Measurements from ENCODE around the gene CCDC149.

Gene CCDC149

DNA sequence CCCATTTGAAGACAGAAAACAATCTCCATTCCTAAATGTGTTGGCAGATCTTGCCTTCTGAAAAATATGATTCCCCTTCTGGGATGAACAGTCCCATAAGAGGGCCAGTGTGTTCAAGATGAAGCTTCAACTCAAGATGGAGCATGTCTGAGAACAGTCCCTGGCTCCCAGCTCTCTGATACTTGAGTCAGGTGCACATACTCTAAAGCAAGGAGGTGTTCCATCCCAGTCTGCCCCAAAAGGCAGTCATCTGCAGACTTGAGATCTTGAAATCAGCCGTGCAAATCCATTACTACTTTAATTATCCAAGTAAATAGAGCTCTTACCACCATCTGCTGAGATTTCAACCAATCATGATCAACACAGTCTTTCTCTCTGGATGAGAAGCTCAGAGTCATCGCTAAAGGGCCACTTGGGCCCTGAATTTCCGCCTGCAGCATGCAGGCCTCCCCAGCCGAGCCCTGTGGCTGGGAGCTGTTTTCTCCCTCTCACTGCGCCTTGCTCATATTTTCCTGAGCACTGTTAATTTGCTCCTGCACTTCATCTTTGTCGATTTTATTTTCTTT is 22.2 kb downstream of the CCDC149 start:
- no peak overlapping the region for H3K4me3 ChIP-seq (ENCODE audit: low read depth, low read length)
- no peak for TF ChIP-seq CTCF (IDR thresholded peaks at IDR 0.05; ENCODE audit: low read depth, low read length)

DNA sequence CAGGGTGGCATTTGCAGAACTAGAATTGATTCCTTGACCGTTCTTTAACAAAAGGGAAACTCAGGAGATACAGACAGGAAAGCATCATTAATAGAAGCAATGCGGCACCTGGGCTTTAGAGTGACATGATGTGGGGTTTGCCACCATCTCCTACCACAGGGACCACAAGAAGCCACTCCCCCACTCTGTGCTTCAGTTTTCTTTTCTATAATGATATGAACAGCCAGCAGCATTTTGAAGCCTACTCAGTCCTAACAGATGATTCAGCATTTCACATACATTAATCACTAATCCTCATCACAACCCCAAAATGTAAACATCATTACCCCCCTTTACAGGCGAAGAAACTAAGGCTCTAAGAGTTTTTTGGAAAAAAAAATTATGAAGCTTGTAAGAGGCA is 22.9 kb downstream of the CCDC149 start:
- no peak overlapping the region for H3K4me3 ChIP-seq (ENCODE audit: low read depth, low read length)
- no peak for TF ChIP-seq CTCF (IDR thresholded peaks at IDR 0.05; ENCODE audit: low read depth, low read length)

- no peak overlapping the region for H3K4me3 ChIP-seq (ENCODE audit: low read depth, low read length)
- TF ChIP-seq CTCF (IDR thresholded peaks at IDR 0.05; ENCODE audit: low read depth, low read length): no peak
These were observed 24.1 kb downstream of the CCDC149 start for GRCh38 chr4:24888475-24889344.

- no peak for TF ChIP-seq CTCF (IDR thresholded peaks at IDR 0.05; ENCODE audit: low read depth, low read length)
- no peak overlapping the region for H3K4me3 ChIP-seq (ENCODE audit: low read depth, low read length)
These were observed 24.9 kb downstream of the CCDC149 start for GRCh38 chr4:24887881-24888430.

- no peak for TF ChIP-seq CTCF (IDR thresholded peaks at IDR 0.05; ENCODE audit: low read depth, low read length)
- no peak overlapping the region for H3K4me3 ChIP-seq (ENCODE audit: low read depth, low read length)
These were observed 26.2 kb downstream of the CCDC149 start for GRCh38 chr4:24886596-24886995.

DNA sequence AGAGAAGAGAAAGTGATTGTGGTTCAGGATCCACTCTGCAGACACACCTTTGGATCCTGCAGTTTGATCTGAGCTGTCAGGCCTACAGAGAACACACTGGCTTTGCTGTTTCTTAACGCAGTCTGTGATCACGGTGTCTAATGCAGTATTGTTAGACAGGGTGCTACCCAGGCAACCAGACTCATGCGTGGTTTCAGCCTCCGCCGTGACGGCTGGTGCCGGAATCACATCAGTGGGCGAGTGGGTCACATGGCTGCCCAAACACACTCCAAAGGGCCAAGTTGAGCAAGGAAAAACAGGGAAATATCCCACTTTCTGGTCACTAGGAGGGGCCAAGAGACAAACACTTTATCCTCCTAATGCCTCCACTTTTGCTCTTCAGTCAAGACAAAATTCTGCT is 27.5 kb downstream of the CCDC149 start:
- TF ChIP-seq CTCF (IDR thresholded peaks at IDR 0.05; ENCODE audit: low read depth, low read length): no peak
- no peak overlapping the region for H3K4me3 ChIP-seq (ENCODE audit: low read depth, low read length)

- H3K4me3 ChIP-seq (ENCODE audit: low read depth, low read length): no peak overlapping the region
- no peak for TF ChIP-seq CTCF (IDR thresholded peaks at IDR 0.05; ENCODE audit: low read depth, low read length)
These were observed 27.9 kb downstream of the CCDC149 start for GRCh38 chr4:24884902-24885301.

Measured in WI38 (cell line).